ENCODE results near the gene TTC39C.

The TTC39C gene

DNA sequence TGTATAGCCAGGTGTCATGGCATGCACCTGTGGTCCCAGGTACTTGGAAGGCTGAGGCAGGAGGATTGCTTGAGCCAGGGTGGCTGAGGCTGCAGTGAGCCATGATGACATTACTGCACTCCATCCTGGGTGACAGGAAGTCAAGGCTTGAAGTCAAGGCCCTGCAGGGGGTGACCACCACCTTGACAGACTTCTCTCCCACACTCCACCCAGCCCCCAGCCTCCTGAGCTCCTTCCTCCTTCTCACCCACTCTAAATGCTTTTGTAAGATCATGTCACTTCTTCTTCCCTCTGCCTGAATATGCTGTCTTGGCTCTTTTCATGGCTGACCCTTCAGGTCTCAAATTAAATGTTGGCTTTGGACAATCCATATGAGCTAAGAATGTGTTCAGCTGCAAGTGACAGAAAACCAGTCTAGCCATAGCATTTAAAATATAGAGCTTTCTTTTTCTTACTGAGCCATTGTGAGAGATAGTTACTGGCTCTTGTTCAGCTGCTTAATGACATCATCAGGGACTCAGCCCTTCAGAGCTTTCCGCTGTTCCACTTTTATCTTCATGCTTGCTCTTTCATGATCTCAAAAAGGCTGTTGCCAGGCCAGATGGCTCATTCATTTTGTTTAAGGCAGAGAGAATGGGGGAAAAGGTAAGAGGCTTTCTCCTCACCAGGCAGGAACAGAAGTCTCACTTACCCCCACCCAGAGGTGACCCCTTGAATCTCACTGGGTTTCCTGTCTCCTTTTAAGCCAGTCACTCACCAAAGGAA, 36.7 kb upstream of the TTC39C start:
- DNase-seq (ENCODE audit: insufficient read length) = no peak
- no peak for TF ChIP-seq TAF1 (IDR thresholded peaks at IDR 0.05; ENCODE audit: borderline replicate concordance, low read depth, low read length)
- TF ChIP-seq POLR2A (IDR thresholded peaks at IDR 0.05; ENCODE audit: low read depth, low read length) = no peak
- no peak for TF ChIP-seq POLR2AphosphoS5 (IDR thresholded peaks at IDR 0.05; ENCODE audit: low read depth, low read length)
- peak; percentile 38 for FAIRE-seq

DNA sequence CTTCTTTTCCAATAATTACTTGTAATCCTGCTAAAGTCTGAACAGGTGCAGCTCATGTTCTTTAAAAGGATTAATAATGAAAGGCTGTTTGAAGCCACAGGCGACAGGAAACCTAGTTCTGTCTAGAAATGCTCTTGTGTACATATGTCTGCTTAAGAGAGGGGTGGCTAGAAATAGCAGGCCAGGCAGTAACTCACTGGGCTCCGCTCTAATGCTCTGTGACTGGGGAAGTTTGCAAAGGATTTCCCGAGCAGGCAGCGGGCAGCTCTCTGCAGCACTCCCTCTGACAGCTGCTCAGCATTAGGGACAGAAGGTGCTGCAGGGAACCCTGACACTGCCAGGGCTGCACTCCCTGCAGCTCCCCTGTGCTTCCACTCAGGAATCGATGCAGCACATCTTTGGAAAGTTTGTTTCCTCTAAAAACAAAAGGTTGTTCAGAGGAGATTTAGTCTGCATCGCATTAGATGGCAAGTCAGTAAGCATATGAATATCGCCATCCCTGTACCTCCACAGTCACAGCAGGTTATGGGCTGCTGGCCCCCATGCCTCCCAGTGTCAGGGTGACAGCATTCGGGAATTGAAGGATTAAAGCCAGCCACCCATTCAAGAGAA, 33.1 kb upstream of the TTC39C start:
- TF ChIP-seq POLR2AphosphoS5 (IDR thresholded peaks at IDR 0.05; ENCODE audit: low read depth, low read length) (no peak), POLR2A (IDR thresholded peaks at IDR 0.05; ENCODE audit: low read depth, low read length) (no peak), TAF1 (IDR thresholded peaks at IDR 0.05; ENCODE audit: borderline replicate concordance, low read depth, low read length) (no peak)
- FAIRE-seq = peak; percentile 96
- DNase-seq (ENCODE audit: insufficient read length) = no peak

- FAIRE-seq (peak; percentile 67), DNase-seq (ENCODE audit: insufficient read length) (no peak)
- TF ChIP-seq TAF1 (IDR thresholded peaks at IDR 0.05; ENCODE audit: borderline replicate concordance, low read depth, low read length) = no peak
- TF ChIP-seq POLR2A (IDR thresholded peaks at IDR 0.05; ENCODE audit: low read depth, low read length) = no peak
- no peak for TF ChIP-seq POLR2AphosphoS5 (IDR thresholded peaks at IDR 0.05; ENCODE audit: low read depth, low read length)
These were observed 32.1 kb upstream of the TTC39C start for GRCh38 chr18:23982155-23983079.

DNA sequence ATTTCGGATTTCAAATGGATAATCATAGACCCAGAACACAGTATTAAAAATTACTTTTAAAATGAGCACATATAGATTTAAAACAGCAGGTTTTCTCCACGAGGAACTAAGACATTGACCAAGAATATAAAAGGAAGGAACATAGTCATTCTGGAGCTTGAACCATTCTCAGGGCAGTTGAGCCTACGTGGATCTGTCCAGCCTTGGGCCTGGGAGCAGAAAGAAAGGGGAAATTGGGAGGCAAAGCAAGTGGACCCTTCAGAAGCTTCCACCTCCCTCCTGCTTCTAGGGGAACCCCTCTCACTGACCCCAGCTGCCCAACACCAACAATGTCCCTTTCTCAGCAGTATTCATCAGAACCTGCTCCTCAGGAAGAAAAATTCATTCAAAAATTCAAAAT, 31.4 kb upstream of the TTC39C start:
- TF ChIP-seq POLR2AphosphoS5 (IDR thresholded peaks at IDR 0.05; ENCODE audit: low read depth, low read length) (no peak), POLR2A (IDR thresholded peaks at IDR 0.05; ENCODE audit: low read depth, low read length) (no peak), TAF1 (IDR thresholded peaks at IDR 0.05; ENCODE audit: borderline replicate concordance, low read depth, low read length) (no peak)
- no peak for FAIRE-seq

DNA sequence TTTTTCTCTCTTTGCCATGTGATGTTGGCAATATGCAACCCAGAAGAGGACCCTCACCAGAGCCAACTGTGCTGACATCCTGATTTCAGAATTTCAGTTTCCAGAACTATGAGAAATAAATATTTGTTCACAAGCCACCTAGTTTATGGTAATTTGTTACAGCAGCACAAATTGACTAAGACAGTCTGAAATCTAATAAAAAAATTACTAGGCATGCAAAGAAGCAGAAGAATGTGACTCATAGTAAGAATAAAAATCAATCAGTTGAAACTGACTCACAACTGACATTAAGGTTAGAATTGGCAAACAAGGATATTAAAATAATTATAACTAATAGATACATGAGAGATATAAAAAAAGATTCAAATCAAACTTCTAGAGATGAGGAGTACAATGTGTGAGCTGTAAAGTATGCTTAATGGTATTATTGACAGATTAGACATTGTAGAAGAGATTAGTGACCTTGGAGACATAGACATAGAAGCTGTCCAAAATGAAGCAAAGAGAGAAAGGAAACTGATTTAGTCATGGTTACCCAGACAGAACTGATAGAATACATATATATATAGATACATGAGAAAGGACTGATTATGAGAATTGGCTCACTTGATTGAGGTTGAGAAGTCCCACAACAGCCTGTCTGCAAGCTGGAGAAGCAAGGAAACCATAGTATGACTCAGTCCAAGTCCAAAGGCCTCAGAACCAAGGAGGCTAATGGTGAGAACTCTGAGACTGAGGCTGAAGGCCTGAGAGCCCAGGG, 27.8 kb upstream of the TTC39C start:
- FAIRE-seq = peak; percentile 63
- TF ChIP-seq TAF1 (IDR thresholded peaks at IDR 0.05; ENCODE audit: borderline replicate concordance, low read depth, low read length) = no peak
- TF ChIP-seq POLR2A (IDR thresholded peaks at IDR 0.05; ENCODE audit: low read depth, low read length) = no peak
- no peak for TF ChIP-seq POLR2AphosphoS5 (IDR thresholded peaks at IDR 0.05; ENCODE audit: low read depth, low read length)
- DNase-seq (ENCODE audit: insufficient read length) = no peak

More for the DNA sequence above, 31.4 kb upstream of the TTC39C start:
- no peak for DNase-seq (ENCODE audit: insufficient read length)

DNA sequence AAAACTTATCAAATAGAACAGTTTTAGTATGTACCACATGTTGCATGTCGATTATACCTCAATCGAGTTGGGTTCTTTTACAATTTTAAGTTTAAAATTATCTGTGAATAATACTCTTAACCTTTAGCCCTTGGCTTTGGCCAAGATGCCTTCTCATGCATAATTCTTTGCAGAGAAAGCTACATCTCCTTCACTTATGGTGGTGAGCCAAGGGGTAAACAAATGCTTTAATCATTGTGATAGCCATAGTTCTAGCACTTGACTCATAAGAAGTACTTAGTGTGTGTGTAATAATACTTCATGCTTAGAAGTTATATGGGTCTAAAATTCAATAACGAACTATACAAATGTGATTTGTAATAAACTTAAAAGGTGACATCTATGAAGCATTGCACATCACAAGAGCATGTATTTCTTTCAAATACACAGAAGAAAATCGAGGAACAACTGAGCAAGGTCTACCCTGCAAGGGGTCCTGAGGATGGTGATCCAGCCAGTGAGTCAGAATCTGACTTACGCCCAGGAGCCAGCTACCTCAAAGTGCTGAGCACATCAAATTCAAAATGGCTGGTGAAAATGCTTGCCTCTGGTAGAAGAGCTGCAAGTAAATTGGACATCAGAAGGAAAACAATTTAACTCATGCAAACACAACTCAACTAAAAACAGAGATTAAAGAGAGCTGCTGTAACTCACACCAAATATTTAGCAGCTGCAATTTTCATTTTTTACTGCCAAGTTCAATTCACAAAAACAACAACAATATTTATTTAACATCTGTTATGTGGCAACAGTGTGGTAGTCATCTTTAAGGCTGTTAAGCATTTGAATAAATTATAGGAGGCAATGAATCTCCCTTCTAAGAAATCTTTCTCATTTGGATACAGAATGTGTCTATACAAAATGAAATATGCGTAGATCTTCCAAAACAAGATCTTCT, 23.8 kb upstream of the TTC39C start:
- DNase-seq (ENCODE audit: insufficient read length) (no peak), FAIRE-seq (no peak)
- TF ChIP-seq POLR2A (IDR thresholded peaks at IDR 0.05; ENCODE audit: low read depth, low read length) (no peak), POLR2AphosphoS5 (IDR thresholded peaks at IDR 0.05; ENCODE audit: low read depth, low read length) (no peak), TAF1 (IDR thresholded peaks at IDR 0.05; ENCODE audit: borderline replicate concordance, low read depth, low read length) (no peak)

DNA sequence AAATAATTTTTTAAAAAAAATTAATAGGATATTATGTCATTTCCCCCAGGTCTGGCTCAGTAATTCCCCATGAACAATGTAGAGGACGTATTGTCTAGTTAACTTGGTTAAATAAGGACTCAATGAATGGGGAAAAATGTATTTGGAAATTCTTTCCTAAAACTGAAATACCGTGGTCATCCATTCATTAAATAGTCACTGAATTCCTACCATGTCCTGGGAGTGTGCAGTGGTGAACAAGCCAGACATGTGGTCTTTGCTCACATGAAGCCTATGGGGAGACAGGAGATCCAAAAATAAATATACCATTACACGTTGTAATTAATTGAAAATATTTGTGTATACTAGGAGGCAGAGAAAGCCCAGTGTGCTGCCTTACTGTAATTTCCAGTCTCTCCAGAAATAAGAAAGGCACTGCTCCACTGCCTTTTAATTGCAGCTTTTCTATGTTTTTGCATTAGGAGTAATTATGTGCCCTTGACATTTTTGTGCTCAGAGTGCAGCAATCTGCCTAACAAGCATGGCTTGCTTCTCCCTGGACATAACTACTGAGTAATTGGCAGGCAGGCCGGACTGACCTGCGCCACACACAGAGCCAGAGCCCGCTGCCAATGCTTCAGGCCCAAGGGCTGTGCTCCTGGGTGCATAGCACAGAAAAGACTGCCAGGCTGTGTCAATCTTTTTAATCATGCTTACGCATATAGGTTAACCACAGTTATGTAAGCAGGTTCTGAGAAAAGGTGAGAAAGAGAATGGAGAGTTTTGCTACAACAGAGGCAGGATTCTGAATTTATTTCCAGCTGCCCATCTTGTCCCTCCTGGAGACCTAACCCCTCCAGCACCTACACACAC, 22.2 kb upstream of the TTC39C start:
- TF ChIP-seq TAF1 (IDR thresholded peaks at IDR 0.05; ENCODE audit: borderline replicate concordance, low read depth, low read length) = no peak
- TF ChIP-seq POLR2A (IDR thresholded peaks at IDR 0.05; ENCODE audit: low read depth, low read length) = peak; percentile 48; the same call in 1 of the 2 replicates
- 0 out of 2 replicates have a peak, but pooled peaks have one; percentile 28 for TF ChIP-seq POLR2AphosphoS5 (IDR thresholded peaks at IDR 0.05; ENCODE audit: low read depth, low read length)
- DNase-seq (ENCODE audit: insufficient read length) (no peak), FAIRE-seq (peak; percentile 75)

DNA sequence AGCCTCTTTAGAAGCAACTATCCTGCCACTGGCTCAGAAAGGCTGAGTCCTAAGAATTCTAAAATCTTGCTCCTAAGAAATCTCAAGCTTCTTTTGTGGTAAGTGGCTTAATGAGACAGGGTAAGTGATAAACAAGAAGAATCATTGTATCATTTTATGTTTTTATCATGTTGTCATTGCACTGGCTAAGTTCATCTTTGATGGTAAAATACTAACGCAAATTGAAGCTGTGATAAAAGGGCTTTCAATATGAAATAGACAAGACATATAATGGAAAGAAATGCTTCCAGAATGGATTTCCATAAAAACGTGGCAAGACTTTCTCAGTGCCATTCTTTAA, 21.6 kb upstream of the TTC39C start:
- FAIRE-seq = no peak
- no peak for TF ChIP-seq POLR2AphosphoS5 (IDR thresholded peaks at IDR 0.05; ENCODE audit: low read depth, low read length)
- DNase-seq (ENCODE audit: insufficient read length) = no peak

GRCh38 chr18:23994361-23994902, 20.1 kb upstream of the TTC39C start:
- DNase-seq (ENCODE audit: insufficient read length) (no peak), FAIRE-seq (peak; percentile 75)
- TF ChIP-seq TAF1 (IDR thresholded peaks at IDR 0.05; ENCODE audit: borderline replicate concordance, low read depth, low read length) (no peak; the same call in 1 of the 2 replicates), POLR2A (IDR thresholded peaks at IDR 0.05; ENCODE audit: low read depth, low read length) (peak; percentile 87), POLR2AphosphoS5 (IDR thresholded peaks at IDR 0.05; ENCODE audit: low read depth, low read length) (peak; percentile 74; the same call in 1 of the 2 replicates)

All from GM12892 (cell line).